CD4-positive, alpha-beta T cell treated with Interleukin-4 for 1 hour (primary cell): ENCODE data around the gene IFT22.
A peak's percentile ranks its signal among the peaks of the same experiment; 100 is the strongest.
"Not testable (repeated sequence)": the region's sequence is repeated elsewhere in the genome, so short reads cannot be mapped to it uniquely, and the experiment has no call there.

Experiments used
- DNase-seq, 2 donors: peaks; one replicate each; pipeline ENCODE4 v3.0.0-alpha.2; 2020 to 2022

Gene IFT22

DNA sequence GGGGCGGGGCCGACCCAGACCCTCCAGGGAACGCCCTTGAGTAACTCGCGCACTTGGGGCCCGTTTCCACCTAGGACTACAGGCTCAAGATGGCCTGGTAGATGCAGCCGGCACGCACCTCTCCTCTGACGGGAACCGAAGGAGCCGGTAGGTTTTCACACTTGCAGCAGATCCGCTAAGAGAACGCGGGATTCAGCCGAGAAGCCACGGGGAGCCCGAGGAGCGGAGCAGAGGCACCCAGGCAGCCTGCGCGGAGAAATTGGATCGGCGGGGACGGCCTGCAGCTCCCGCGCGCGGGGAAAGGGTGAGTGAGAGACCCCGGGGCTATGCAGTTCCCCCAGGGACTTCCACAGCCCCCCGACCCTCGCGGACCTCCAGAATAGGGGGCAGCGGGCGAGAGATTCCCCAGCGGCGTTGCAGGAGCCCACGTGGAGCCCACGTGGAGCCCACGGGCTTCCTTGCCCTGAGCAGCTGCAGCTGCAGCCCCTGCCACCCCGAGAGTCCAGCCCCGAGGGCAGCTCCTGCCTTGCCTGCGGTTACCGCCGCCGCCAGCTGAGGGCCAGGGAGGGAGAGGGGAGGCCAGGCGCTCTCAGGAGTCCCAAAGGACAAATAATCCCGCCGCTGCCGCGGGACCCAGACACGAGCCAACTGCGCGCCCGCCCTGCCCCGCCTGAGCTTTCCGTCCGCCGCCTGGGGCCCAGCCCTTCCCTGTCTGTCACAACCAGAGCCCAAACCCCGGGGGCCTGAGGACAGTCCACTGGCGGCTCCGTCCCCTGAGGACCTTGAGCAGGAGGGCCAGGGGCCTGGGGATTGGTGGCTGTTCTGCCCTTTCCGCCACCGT, 13.1 kb downstream of the IFT22 start:
- DNase-seq: peak in 1 of 2 donors; percentile 13

- no peak for DNase-seq
Observed at GRCh38 chr7:101306307-101306706, 15.3 kb downstream of the IFT22 start.

GRCh38 chr7:101303102-101303701, 18.4 kb downstream of the IFT22 start:
- DNase-seq: no peak

GRCh38 chr7:101302641-101303101, 18.9 kb downstream of the IFT22 start:
- DNase-seq: no peak

- DNase-seq: no peak
Observed at GRCh38 chr7:101300465-101301376, 20.9 kb downstream of the IFT22 start.

GRCh38 chr7:101299511-101300464, 21.8 kb downstream of the IFT22 start:
- no peak for DNase-seq

DNA sequence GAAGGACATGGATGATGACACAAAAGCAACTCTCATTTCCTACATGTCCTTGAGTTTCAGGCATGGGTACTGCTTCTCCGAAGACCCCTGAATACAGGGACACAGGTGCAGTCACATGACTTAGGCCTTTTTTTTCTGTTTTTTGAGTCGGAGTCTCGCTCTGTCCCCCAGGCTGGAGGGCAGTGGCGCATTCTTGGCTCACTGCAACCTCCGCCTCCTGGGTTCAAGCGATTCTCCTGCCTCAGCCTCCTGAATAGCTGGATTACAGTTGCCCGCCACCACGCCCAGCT, 26.8 kb downstream of the IFT22 start:
- no peak for DNase-seq

DNA sequence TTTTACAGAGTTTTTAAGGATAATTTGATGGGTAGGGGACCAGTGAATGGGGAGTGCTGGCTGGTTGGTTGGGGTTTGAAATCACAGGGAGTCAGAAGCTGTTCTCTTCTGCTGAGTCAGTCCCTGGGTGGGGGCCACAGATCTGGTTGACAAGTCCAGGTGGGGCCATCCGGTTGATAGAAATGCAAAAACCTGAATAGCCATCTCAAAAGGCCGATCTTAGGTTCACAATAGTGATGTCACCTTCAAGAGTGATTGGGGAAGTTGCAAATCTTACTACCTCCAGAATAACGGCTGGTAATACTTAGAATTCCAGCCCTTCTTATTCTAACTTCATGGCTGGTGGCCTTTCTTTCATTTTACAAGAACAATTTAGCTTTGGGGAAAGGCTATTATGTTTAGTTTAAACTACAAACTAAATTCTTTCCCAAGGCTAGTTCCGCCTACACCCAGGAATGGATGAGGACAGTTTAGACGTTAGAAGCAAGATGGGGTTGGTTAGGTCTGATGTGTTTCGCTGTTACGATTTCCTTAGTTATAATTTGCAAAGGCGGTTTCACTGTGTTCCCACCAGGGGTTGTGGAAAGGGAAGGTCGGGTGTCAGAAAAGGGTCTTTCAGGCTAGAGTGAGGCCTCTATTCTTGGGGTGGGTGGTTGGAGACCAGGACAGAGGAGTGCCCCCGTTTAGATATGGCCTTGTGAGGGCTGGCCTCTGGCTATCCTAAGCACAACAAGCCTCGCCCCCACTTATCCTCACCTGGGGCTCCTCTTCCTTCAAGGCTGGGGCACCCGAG, 27.4 kb downstream of the IFT22 start:
- no peak for DNase-seq

DNA sequence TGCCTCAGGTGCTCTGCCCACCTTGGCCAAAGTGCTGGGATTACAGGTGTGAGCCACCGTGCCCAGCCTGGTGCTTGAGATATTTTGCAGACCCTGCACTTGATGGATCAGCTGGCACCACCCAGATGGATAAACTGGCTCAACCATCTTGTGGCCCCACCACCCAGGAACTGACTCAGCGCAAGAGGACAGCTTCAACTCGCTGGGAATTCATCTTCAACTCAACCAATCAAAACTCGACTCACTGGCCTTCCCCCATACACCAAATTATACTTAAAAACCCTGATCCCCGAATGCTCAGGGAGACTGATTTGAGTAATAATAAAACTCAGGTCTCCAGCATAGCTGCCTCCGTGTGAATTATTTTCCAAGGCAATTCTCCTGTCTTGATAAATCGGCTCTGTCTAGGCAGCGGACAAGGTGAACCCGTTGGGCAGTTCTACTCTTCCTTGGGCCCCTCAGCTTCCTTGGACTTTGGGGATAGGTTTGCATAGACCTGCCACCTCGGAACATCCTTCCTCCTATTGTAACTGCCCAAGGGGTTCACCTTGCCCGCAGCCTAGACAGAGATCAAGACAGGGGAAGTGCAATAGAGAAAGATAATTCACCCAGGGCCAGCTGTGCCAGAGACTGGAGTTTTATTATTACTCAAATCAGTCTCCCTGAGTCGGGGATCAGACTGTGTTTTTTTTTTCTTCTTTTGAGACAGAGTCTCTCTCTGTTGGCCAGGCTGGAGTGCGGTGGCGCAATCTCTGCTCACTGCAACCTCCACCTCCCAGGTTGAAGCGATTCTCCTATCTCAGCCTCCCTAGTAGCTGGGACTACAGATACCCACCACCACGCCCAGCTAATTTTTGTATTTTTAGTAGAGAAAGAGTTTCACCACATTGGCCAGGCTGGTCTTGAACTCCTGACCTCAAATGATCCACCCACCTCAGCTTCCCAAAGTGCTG, 28.3 kb downstream of the IFT22 start:
- DNase-seq: not testable (repeated sequence)

GRCh38 chr7:101292566-101292965, 29.0 kb downstream of the IFT22 start:
- not testable (repeated sequence) for DNase-seq

DNA sequence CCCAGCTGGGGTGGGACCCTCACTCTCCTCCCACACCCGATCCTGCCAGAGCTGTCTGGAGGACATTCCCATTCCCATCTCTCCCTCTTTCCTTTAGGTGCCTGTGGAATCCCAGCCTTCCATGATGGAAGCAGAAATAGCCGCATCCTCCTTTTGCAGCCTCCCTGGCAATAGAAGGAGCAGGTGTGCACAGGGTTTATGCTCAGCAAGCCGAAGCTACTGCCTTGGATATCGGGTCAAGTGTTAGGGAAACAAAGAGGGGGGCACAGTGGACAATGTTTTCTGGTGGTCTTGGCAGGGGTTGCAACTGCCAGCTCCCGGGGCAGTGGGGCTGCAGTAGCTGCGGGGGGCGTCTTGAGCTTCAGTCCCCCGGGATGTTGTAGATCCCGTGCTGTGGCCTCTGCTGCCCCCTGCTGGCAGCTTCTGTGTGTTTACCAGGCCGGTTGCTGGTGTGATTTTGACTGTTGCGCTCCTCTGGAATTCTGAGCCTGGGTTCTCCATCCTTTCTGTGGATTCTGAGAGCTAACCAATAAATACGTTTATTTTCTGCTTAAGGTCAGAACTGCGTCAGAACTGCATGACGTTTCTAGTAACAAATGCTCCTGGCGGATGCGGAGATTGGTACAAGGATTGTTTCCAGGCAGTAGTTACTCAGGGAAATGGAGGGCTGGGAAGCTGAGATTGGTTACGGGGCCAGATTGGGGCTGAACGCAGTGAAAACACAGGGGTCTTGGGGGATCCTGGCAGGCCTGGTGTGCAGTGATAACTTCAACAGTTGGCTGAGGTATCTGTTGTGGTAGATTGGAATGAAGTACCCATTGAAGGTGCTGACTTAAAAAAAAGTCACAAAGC, 31.2 kb downstream of the IFT22 start:
- DNase-seq: peak; percentile 46 to 59

DNA sequence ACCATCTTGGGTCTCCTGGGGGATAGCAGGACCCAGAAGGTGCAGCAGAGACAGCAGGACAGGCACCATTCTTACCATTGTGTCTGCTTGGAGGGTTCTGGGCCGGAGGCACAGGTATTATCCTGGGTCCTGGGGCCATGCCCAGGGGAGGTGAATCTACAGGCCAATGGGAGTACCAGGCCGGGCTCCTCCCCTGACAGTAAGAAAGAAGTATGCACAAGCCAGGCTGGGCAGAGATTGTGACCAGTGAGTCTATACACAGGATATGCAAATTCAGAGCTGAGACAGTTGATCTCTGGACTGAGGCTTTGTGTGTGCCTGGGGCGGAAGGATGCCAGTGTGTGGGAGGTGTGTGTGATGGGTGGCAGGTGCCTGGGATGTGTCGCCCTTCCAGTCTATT, 31.9 kb downstream of the IFT22 start:
- not testable (repeated sequence) for DNase-seq

DNA sequence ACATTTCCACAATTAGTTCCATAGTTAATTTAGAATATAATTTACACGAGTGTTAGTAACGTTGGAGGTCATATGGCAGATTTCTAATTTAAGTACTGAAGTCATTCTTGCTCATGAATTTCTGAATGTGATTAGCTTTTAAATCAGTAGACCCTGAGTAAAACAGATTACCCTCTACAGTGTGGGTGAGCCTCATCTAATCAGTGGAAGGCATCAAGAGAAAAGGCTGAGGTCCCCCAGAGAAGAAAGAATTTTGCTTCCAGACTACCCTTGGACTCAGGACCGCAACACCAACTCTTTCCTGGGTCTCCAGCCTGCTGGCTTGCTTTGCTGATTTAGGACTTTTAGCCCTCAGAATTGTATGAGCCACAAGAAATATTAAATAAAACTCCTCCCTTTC, 33.2 kb downstream of the IFT22 start:
- DNase-seq: no peak

- DNase-seq: no peak
Observed at GRCh38 chr7:101287032-101287431, 34.6 kb downstream of the IFT22 start.

- not testable (repeated sequence) for DNase-seq
Observed at GRCh38 chr7:101285880-101286279, 35.7 kb downstream of the IFT22 start.

GRCh38 chr7:101285171-101285570, 36.4 kb downstream of the IFT22 start:
- DNase-seq: no peak

GRCh38 chr7:101280912-101281311, 40.7 kb downstream of the IFT22 start:
- DNase-seq: not testable (repeated sequence)

DNA sequence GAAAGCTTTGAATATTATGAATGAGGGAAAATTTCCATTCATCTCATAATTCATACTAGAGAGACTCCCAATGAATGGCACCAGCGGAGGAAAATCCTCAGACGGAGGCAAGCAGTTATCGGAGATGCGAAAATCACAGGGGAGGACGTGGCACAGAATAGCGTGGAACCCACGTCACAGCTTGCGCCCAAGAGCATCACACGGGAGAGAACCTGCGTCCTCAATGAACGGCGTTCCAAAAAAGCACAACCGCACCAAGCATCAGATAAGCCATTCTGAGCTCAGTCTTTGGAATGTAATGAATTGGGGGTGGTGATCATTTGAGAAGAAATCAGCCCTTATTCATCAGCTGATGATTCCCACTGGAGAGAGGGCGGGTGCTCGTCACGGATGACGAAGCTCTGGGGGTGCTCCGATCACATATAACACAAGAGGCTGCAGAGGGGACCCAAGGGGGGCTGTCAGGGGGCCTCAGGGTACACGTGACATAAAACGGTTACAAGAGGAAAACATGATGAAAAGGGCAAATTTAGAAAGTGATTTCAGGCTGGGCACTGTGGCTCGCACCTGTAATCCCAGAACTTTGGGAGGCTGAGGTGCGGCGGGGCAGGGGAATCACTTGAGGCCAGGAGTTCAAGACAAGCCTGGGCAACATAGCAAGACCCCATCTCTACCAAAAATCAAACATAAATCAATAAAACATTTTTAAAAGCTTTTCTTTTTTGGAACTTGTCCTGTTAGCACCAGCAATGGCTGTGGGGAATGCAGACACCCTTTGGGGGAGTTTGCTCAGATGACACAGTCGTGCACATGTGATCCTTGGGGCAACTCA, 42.9 kb downstream of the IFT22 start:
- DNase-seq: no peak
